Head of caudate nucleus (tissue), 42 donors: ENCODE measurements around the gene GPR37L1.
"Not testable (repeated sequence)": the region's sequence is repeated elsewhere in the genome, so short reads cannot be mapped to it uniquely, and the experiment has no call there.

Experiments used
- DNase-seq, 42 donors: peaks; one replicate each; pipeline versions ENCODE4 v3.0.0 to v3.0.0-alpha.2; 2020 to 2021; ENCODE audit warnings: mixed read lengths in 7 of 42
- intact Hi-C: fragments of 100-400 bp; cut with DNase I; formaldehyde crosslinking; loops from one replicate; pipeline ENCODE4 v1.15.0; 2022

The GPR37L1 gene

GRCh38 chr1:202129453-202130296 lies 7.0 kb downstream of the GPR37L1 start:
- intact Hi-C loops, result loop anchor here (5.0 kb wide), 1 partner anchor 242 kb away; the partner anchor contains the start of gene SHISA4

GRCh38 chr1:202130297-202130721 lies 7.6 kb downstream of the GPR37L1 start:
- intact Hi-C loops, result loop anchor here (5.0 kb wide), 1 partner anchor 243 kb away; the partner anchor contains the start of gene SHISA4
- DNase-seq, result peak; percentile 88 to 99 (median 96)

More at GRCh38 chr1:202129453-202130296, 7.0 kb downstream of the GPR37L1 start:
- DNase-seq, result peak in 35 of 42 donors; percentile 18 to 88 (median 65)

GRCh38 chr1:202130816-202131522 lies 8.3 kb downstream of the GPR37L1 start:
- peak; percentile 78 to 97 (median 92) for DNase-seq
- intact Hi-C loops, result loop anchor here (5.0 kb wide), 1 partner anchor 244 kb away; the partner anchor contains the start of gene SHISA4

GRCh38 chr1:202131956-202132821 lies 9.5 kb downstream of the GPR37L1 start:
- DNase-seq, result peak; percentile 55 to 93 (median 78)

GRCh38 chr1:202133001-202133400 lies 10.3 kb downstream of the GPR37L1 start:
- intact Hi-C loops, result loop anchor here (5.0 kb wide), 1 partner anchor 246 kb away; the partner anchor contains the start of gene SHISA4
- peak; percentile 78 to 95 (median 87) for DNase-seq

More at GRCh38 chr1:202131956-202132821, 9.5 kb downstream of the GPR37L1 start:
- intact Hi-C loops, result loop anchor here (5.0 kb wide), 1 partner anchor 245 kb away; the partner anchor contains the start of gene SHISA4

- peak in 4 of 42 donors; percentile 23 to 56 (median 38) for DNase-seq
- intact Hi-C loops, result loop anchor here (5.0 kb wide), 1 partner anchor 246 kb away; the partner anchor contains the start of gene SHISA4
Measured at GRCh38 chr1:202133496-202133895, 10.8 kb downstream of the GPR37L1 start.

- DNase-seq, result no peak
- intact Hi-C loops, result loop anchor here (5.0 kb wide), 1 partner anchor 247 kb away; the partner anchor contains the start of gene SHISA4
Measured at GRCh38 chr1:202133989-202134388, 11.3 kb downstream of the GPR37L1 start.

- peak in 2 of 42 donors; percentile 25 to 40 for DNase-seq
- intact Hi-C loops, result loop anchor here (5.0 kb wide), 2 partner anchors 127 to 247 kb away; partner anchors contain the start of gene SHISA4
Measured at GRCh38 chr1:202134645-202135172, 12.0 kb downstream of the GPR37L1 start.

DNA sequence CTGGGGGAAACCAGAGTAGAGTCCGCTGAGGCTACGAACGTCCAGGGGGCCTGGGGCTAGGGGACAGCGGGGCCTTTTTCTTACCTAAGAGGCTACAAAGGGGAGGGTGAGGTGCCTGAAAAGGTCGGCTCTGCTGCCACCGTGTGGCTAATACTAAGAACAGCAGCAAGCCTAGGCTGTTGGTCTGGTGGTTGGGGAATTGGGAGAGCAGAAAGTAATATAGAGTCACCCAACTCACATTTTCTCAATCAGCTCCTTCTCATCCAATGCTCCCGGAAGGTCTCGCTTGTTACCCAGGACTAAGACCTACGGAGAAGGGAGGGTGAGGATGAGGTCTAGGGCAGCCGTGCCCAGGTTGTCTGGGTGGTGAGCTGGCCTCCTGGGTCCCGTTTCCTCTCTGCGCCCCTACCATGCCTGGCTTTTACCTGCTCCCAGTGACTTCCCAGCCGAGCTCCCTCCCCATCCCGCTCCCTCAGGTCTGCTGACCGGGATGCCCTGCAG lies 12.6 kb downstream of the GPR37L1 start:
- intact Hi-C loops, result loop anchor here (5.0 kb wide), 1 partner anchor 128 kb away; no protein-coding TSS in a partner anchor
- peak in 41 of 42 donors; percentile 62 to 90 (median 78) for DNase-seq

- no peak for DNase-seq
- intact Hi-C loops, result no loop called here
Measured at GRCh38 chr1:202140833-202141232, 18.1 kb downstream of the GPR37L1 start.

DNA sequence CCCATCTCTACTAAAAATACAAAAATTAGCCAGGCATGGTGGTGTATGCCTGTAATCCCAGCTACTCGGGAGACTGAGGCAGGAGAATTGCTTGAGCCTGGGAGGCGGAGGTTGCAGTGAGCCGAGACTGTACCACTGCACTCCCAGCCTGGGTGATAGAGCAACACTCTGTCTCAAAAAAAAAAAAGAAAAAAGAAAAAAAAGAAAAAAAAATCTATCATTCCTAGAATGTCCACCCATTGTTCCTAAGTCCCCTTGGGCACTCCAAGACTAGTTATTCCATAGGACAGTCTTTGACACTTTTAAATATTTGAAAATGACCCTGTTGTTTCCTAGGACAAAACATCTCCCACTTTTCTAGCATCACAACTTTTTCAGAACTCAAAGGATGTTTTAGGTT lies 18.8 kb downstream of the GPR37L1 start:
- intact Hi-C loops, DNase-seq: not testable (repeated sequence)

GRCh38 chr1:202143011-202143767 lies 20.5 kb downstream of the GPR37L1 start:
- intact Hi-C loops, result no loop called here
- peak in 7 of 42 donors; percentile 39 to 63 (median 49) for DNase-seq

DNA sequence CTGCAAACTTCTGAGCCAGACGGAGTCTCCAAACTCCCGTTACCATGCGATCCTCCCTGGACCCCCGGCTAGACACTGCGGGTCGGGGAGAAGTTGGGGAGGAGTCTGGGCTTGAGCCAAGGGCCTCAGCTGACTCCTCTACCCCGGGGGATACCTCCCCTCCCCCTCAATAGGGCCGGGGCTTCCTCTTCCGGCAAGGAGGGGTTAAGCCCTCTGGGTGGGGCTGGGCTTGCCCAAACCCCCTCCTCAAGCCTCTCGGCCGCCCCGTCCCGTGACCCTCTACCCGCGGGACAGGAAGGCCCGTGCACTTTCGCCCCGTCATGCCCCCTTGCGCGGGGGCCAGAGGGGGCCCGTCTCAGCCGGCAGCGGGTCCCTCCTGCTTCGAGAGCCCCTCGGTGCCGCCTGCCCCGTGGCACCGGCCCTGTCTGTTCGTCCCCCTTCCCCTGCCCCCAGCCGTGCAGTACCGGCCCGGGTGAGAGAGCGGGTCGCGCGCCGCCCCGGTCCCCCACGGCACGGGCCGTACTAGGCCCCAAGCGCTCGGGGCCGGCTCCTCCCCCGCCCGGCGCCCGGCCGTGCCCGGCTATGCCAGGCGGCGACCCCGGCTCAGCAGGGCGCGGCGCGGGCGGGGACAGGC lies 21.2 kb downstream of the GPR37L1 start:
- intact Hi-C loops, result no loop called here
- peak in 7 of 42 donors; percentile 38 to 61 (median 52) for DNase-seq

- intact Hi-C loops, result no loop called here
- DNase-seq, result peak in 40 of 42 donors; percentile 54 to 92 (median 83)
Measured at GRCh38 chr1:202144402-202145067, 21.8 kb downstream of the GPR37L1 start, which contains the start of gene ARL8A. ARL8A (minus strand) TSS chr1:202144737; CDS start chr1:202144572, 165 bp downstream.

DNA sequence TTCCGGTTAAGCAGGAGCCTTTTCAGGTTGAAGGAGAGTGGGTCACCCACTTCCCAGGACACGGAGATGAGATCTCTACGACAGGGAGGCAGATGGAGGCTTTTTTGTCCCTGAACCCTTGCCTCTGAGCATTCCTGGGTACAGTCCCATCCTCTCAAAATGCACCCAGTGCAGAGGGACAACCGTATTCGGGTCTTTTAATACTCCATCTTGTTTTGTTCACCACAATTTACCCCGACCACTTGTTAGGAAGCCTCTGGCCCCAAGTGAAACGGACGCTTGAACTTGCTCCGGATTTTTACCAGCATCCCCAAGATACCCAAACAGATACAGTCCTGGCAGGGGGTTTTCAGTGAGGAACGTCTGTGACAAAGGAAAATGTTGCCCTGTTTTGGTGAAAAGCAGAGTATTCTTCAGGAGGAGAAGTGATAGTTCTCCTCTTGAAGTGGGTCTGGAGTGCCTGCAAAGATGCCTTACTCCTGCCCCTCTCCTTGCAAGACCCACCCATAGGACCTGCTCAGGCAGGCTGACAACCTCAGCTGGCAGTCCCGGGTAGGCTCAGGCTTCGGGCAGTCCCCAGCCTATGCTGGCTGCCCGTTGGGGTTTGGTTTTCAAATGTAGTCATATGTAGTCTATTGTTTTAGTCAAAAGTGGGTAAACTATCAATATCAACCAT lies 22.5 kb downstream of the GPR37L1 start:
- no peak for DNase-seq
- intact Hi-C loops, result no loop called here
